ENCODE results near the gene NDUFAF7.

- TF ChIP-seq CTCF (IDR thresholded peaks at IDR 0.05; ENCODE audit: borderline replicate concordance, extremely low read depth, low read length, poor library complexity, severe bottlenecking) (no peak), EZH2 (IDR thresholded peaks at IDR 0.05; ENCODE audit: borderline replicate concordance, low read depth, low read length, severe bottlenecking) (no peak)
These were observed 51.7 kb downstream of the NDUFAF7 start for GRCh38 chr2:37283207-37283606.
